ENCODE results near the gene IQSEC3. TPM values are rescaled to one million over a fixed set of nuclear protein-coding genes. Genes with fewer than 3 reads are reported as not detected.

Gene IQSEC3
- total RNA-seq, 1 experiment from 2014 or later: not detected

DNA sequence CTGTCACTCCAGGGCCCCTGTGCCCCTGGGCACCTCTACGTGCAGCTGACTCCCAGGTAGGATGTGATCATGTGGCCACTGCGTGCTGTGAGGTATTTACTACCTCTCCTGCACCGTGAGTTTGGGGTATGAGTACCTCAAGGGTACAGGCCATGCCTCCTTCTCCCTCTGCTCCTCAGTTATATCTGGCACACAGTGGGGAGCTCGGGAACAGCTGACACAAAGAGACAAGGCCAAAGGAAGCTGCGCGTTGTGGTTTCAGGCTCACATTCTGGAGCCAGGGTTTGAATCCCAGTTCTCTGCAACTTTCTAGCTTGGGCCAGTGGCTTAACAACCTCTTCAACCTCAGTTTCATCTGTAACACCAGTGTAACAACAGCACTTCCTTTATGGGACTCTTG is 155.2 kb downstream of the IQSEC3 start:
- intact Hi-C loops (cut with micrococcal nuclease; ENCODE audit: unreplicated experiment): no loop called here
- H3K36me3 ChIP-seq (ENCODE audit: insufficient read depth, low read length, poor library complexity, severe bottlenecking): no peaks in the 10 kb centered on the region
- no peak overlapping the region for H3K27ac ChIP-seq (ENCODE audit: low read depth, low read length, poor library complexity, severe bottlenecking)
- no peak for TF ChIP-seq EZH2 (IDR thresholded peaks at IDR 0.05; ENCODE audit: borderline replicate concordance, low read depth, low read length, poor library complexity, severe bottlenecking)
- TF ChIP-seq, protein P1, sequence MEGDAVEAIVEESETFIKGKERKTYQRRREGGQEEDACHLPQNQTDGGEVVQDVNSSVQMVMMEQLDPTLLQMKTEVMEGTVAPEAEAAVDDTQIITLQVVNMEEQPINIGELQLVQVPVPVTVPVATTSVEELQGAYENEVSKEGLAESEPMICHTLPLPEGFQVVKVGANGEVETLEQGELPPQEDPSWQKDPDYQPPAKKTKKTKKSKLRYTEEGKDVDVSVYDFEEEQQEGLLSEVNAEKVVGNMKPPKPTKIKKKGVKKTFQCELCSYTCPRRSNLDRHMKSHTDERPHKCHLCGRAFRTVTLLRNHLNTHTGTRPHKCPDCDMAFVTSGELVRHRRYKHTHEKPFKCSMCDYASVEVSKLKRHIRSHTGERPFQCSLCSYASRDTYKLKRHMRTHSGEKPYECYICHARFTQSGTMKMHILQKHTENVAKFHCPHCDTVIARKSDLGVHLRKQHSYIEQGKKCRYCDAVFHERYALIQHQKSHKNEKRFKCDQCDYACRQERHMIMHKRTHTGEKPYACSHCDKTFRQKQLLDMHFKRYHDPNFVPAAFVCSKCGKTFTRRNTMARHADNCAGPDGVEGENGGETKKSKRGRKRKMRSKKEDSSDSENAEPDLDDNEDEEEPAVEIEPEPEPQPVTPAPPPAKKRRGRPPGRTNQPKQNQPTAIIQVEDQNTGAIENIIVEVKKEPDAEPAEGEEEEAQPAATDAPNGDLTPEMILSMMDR (conservative IDR thresholded peaks at IDR 0.05; ENCODE audit: low read depth, low read length): no peak
- no peaks in the 10 kb centered on the region for H3K9me3 ChIP-seq (ENCODE audit: low read depth, low read length, poor library complexity, severe bottlenecking)
- H3K4me3 ChIP-seq (ENCODE audit: low read depth, low read length, poor library complexity, severe bottlenecking): no peak overlapping the region
- no TSS peak for BruUV-seq (replicated peaks)
- ChIA-PET CTCF (no interaction called here), POLR2A (ENCODE audit: low non-redundant PET) (no interaction called here)
- H3K4me1 ChIP-seq (ENCODE audit: insufficient read depth, low read length, poor library complexity, severe bottlenecking): no peaks in the 10 kb centered on the region
- H3K27me3 ChIP-seq (replicated peaks; ENCODE audit: insufficient read depth, low read depth, low read length, poor library complexity): no peaks in the 10 kb centered on the region
- DNase-seq (ENCODE audit: low spot score): no peak

DNA sequence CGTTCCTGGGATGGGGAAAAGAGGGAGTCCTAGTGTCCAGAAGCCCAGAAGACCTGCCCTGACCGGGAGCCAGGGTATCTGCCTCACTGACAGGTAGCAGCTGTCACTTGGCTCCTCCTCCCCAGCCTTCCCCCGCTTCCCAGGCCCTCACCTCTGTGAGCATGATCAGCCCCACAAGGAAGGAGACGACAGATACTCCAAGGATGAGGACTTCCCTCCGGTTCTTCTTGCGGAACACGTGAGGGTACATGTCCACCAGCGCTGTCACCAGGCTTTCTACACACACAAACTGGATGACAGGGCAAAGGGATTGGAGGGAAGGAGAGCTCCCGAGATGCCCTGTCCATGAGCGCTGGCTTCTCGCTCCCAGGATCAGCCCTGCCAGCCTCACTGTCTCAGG is 157.3 kb downstream of the IQSEC3 start:
- intact Hi-C loops (cut with micrococcal nuclease; ENCODE audit: unreplicated experiment): no loop called here
- CTCF ChIA-PET: no interaction called here
- H3K4me3 ChIP-seq (ENCODE audit: low read depth, low read length, poor library complexity, severe bottlenecking): no peak overlapping the region
- H3K27me3 ChIP-seq (replicated peaks; ENCODE audit: insufficient read depth, low read depth, low read length, poor library complexity): no peaks in the 10 kb centered on the region
- DNase-seq (ENCODE audit: low spot score): no peak
- no peaks in the 10 kb centered on the region for H3K36me3 ChIP-seq (ENCODE audit: insufficient read depth, low read length, poor library complexity, severe bottlenecking)
- no TSS peak for BruUV-seq (replicated peaks)
- POLR2A ChIA-PET (ENCODE audit: low non-redundant PET): no interaction called here
- no peaks in the 10 kb centered on the region for H3K4me1 ChIP-seq (ENCODE audit: insufficient read depth, low read length, poor library complexity, severe bottlenecking)
- TF ChIP-seq EZH2 (IDR thresholded peaks at IDR 0.05; ENCODE audit: borderline replicate concordance, low read depth, low read length, poor library complexity, severe bottlenecking): no peak
- H3K9me3 ChIP-seq (ENCODE audit: low read depth, low read length, poor library complexity, severe bottlenecking): no peaks in the 10 kb centered on the region
- no peak overlapping the region for H3K27ac ChIP-seq (ENCODE audit: low read depth, low read length, poor library complexity, severe bottlenecking)

DNA sequence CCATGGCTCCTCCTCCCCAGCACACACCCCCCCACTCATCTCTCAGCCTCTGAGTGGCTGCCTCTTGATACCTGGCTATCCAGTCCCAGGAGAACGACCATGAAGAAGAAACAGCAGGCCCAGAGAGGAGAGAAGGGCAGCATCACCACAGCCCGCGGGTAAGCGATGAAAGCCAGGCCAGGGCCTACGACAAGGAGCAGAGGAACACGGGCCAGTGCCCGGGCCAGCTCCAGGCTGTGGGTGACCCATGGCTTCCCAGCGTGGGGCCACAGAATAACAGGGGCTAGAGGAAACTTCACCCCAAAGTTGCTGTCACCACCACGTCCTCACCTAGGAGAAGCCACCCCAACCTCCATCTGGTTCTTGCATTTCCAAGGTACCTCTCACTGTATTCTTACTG is 157.8 kb downstream of the IQSEC3 start:
- intact Hi-C loops (cut with micrococcal nuclease; ENCODE audit: unreplicated experiment): no loop called here
- no peak for TF ChIP-seq EZH2 (IDR thresholded peaks at IDR 0.05; ENCODE audit: borderline replicate concordance, low read depth, low read length, poor library complexity, severe bottlenecking)
- H3K4me3 ChIP-seq (ENCODE audit: low read depth, low read length, poor library complexity, severe bottlenecking): no peak overlapping the region
- no peaks in the 10 kb centered on the region for H3K4me1 ChIP-seq (ENCODE audit: insufficient read depth, low read length, poor library complexity, severe bottlenecking)
- no TSS peak for BruUV-seq (replicated peaks)
- H3K36me3 ChIP-seq (ENCODE audit: insufficient read depth, low read length, poor library complexity, severe bottlenecking): no peaks in the 10 kb centered on the region
- DNase-seq (ENCODE audit: low spot score): no peak
- CTCF ChIA-PET: no interaction called here
- no peaks in the 10 kb centered on the region for H3K9me3 ChIP-seq (ENCODE audit: low read depth, low read length, poor library complexity, severe bottlenecking)
- POLR2A ChIA-PET (ENCODE audit: low non-redundant PET): no interaction called here
- H3K27me3 ChIP-seq (replicated peaks; ENCODE audit: insufficient read depth, low read depth, low read length, poor library complexity): no peaks in the 10 kb centered on the region
- H3K27ac ChIP-seq (ENCODE audit: low read depth, low read length, poor library complexity, severe bottlenecking): no peak overlapping the region

DNA sequence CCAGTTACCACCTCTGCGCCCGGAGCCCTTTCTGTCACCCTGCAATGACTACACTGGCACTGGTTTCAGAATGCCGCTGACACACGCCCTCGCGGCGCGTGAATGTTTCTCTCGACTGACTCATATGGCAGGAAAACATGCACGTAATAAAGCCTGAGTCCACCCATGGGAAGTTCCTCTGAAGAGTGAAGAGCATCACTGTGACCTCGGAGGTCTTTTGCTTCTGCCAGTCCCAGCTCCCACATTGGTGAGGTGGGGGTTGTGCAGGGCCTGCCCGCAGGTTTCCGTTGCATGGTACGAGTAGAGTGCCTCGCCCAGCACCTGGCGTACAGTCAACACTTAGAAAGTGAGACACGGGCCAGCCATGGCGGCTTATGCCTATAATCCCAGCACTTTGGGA is 158.4 kb downstream of the IQSEC3 start:
- Histone ChIP-seq H3K36me3 (ENCODE audit: insufficient read depth, low read length, poor library complexity, severe bottlenecking) (no peaks in the 10 kb centered on the region), H3K27me3 (replicated peaks; ENCODE audit: insufficient read depth, low read depth, low read length, poor library complexity) (no peaks in the 10 kb centered on the region), H3K9me3 (ENCODE audit: low read depth, low read length, poor library complexity, severe bottlenecking) (no peaks in the 10 kb centered on the region), H3K4me1 (ENCODE audit: insufficient read depth, low read length, poor library complexity, severe bottlenecking) (no peaks in the 10 kb centered on the region), H3K4me3 (ENCODE audit: low read depth, low read length, poor library complexity, severe bottlenecking) (no peak overlapping the region), H3K27ac (ENCODE audit: low read depth, low read length, poor library complexity, severe bottlenecking) (no peak overlapping the region)
- TF ChIP-seq, protein P1 (conservative IDR thresholded peaks at IDR 0.05; ENCODE audit: low read depth, low read length): no peak
- no peak for TF ChIP-seq EZH2 (IDR thresholded peaks at IDR 0.05; ENCODE audit: borderline replicate concordance, low read depth, low read length, poor library complexity, severe bottlenecking)
- POLR2A ChIA-PET (ENCODE audit: low non-redundant PET): no interaction called here
- DNase-seq (ENCODE audit: low spot score): no peak
- BruUV-seq (replicated peaks): no TSS peak
- CTCF ChIA-PET: no interaction called here
- intact Hi-C loops (cut with micrococcal nuclease; ENCODE audit: unreplicated experiment): no loop called here

All from A673 (cell line).